ENCODE results near the gene GDPD3. TPM values are rescaled to one million over a fixed set of nuclear protein-coding genes. Genes with fewer than 3 reads are reported as not detected.

Gene GDPD3
- total RNA-seq, 1 donor from 2014 or later = 4.9 TPM

- Mint-ChIP-seq H3K27me3 (ENCODE audit: unreplicated experiment) (peaks cover 4% of the 10 kb centered on the region), H3K36me3 (ENCODE audit: unreplicated experiment) (peaks cover 4% of the 10 kb centered on the region), H3K27ac (ENCODE audit: unreplicated experiment) (no peak overlapping the region), H3K4me3 (ENCODE audit: unreplicated experiment) (no peak overlapping the region), H3K9me3 (ENCODE audit: unreplicated experiment) (no peaks in the 10 kb centered on the region), H3K4me1 (ENCODE audit: low read depth, unreplicated experiment) (no peaks in the 10 kb centered on the region)
- TF ChIP-seq CTCF (IDR thresholded peaks at IDR 0.05; ENCODE audit: partially characterized antibody, unreplicated experiment) = no peak
- no peak for DNase-seq
These were observed 36.1 kb upstream of the GDPD3 start for GRCh38 chr16:30149250-30149930.

GRCh38 chr16:30147843-30148510 is 34.6 kb upstream of the GDPD3 start:
- H3K36me3 Mint-ChIP-seq (ENCODE audit: unreplicated experiment) = peaks cover 4% of the 10 kb centered on the region
- H3K27me3 Mint-ChIP-seq (ENCODE audit: unreplicated experiment) = peaks cover 4% of the 10 kb centered on the region
- TF ChIP-seq CTCF (IDR thresholded peaks at IDR 0.05; ENCODE audit: partially characterized antibody, unreplicated experiment) = no peak
- no peak overlapping the region for H3K4me3 Mint-ChIP-seq (ENCODE audit: unreplicated experiment)
- no peak for DNase-seq
- H3K27ac Mint-ChIP-seq (ENCODE audit: unreplicated experiment) = no peak overlapping the region
- no peaks in the 10 kb centered on the region for H3K4me1 Mint-ChIP-seq (ENCODE audit: low read depth, unreplicated experiment)
- H3K9me3 Mint-ChIP-seq (ENCODE audit: unreplicated experiment) = no peaks in the 10 kb centered on the region

GRCh38 chr16:30145657-30146056 is 32.3 kb upstream of the GDPD3 start:
- no peak overlapping the region for H3K27ac Mint-ChIP-seq (ENCODE audit: unreplicated experiment)
- H3K4me1 Mint-ChIP-seq (ENCODE audit: low read depth, unreplicated experiment) = no peaks in the 10 kb centered on the region
- TF ChIP-seq CTCF (IDR thresholded peaks at IDR 0.05; ENCODE audit: partially characterized antibody, unreplicated experiment) = no peak
- H3K4me3 Mint-ChIP-seq (ENCODE audit: unreplicated experiment) = no peak overlapping the region
- H3K36me3 Mint-ChIP-seq (ENCODE audit: unreplicated experiment) = peaks cover 4% of the 10 kb centered on the region
- no peaks in the 10 kb centered on the region for H3K9me3 Mint-ChIP-seq (ENCODE audit: unreplicated experiment)
- DNase-seq = no peak
- peaks cover 1% of the 10 kb centered on the region for H3K27me3 Mint-ChIP-seq (ENCODE audit: unreplicated experiment)

GRCh38 chr16:30144917-30145316 is 31.6 kb upstream of the GDPD3 start:
- Mint-ChIP-seq H3K9me3 (ENCODE audit: unreplicated experiment) (no peaks in the 10 kb centered on the region), H3K27me3 (ENCODE audit: unreplicated experiment) (no peaks in the 10 kb centered on the region), H3K36me3 (ENCODE audit: unreplicated experiment) (peaks cover 4% of the 10 kb centered on the region), H3K4me1 (ENCODE audit: low read depth, unreplicated experiment) (no peaks in the 10 kb centered on the region), H3K4me3 (ENCODE audit: unreplicated experiment) (no peak overlapping the region), H3K27ac (ENCODE audit: unreplicated experiment) (no peak overlapping the region)
- no peak for TF ChIP-seq CTCF (IDR thresholded peaks at IDR 0.05; ENCODE audit: partially characterized antibody, unreplicated experiment)
- DNase-seq = no peak

- Mint-ChIP-seq H3K4me3 (ENCODE audit: unreplicated experiment) (no peak overlapping the region), H3K4me1 (ENCODE audit: low read depth, unreplicated experiment) (no peaks in the 10 kb centered on the region), H3K36me3 (ENCODE audit: unreplicated experiment) (no peaks in the 10 kb centered on the region), H3K27ac (ENCODE audit: unreplicated experiment) (no peak overlapping the region), H3K27me3 (ENCODE audit: unreplicated experiment) (no peaks in the 10 kb centered on the region), H3K9me3 (ENCODE audit: unreplicated experiment) (peaks cover under 1% of the 10 kb centered on the region)
- TF ChIP-seq CTCF (IDR thresholded peaks at IDR 0.05; ENCODE audit: partially characterized antibody, unreplicated experiment) = no peak
- DNase-seq = no peak
These were observed 30.7 kb upstream of the GDPD3 start for GRCh38 chr16:30144017-30144416.

Data from glutamatergic neuron (in vitro differentiated cells).